SK-N-MC (cell line): ENCODE data around the gene SLC39A2.
A peak's percentile ranks its signal among the peaks of the same experiment; 100 is the strongest.

Experiments
- FOXP2 ChIP-seq: optimal IDR thresholded peaks from 2 replicates; pipeline ENCODE3; 2011; ENCODE audit warnings: mild to moderate bottlenecking, moderate library complexity; ENCODE audit not compliant: insufficient read depth; ENCODE audit errors: extremely low read length, control extremely low read depth
- POLR2AphosphoS5 ChIP-seq: IDR thresholded peaks from 2 replicates; pipeline ENCODE4 v1.6.1; 2012; ENCODE audit warnings: mild to moderate bottlenecking, low read depth, low read length, borderline replicate concordance

GRCh38 chr14:20970983-20971704, 27.9 kb upstream of the SLC39A2 start:
- TF ChIP-seq FOXP2 (peak; percentile 53), POLR2AphosphoS5 (no peak)
